Effector memory CD8-positive, alpha-beta T cell (primary cell): ENCODE measurements around the gene ARID2.
A peak's percentile ranks its signal among the peaks of the same experiment; 100 is the strongest.

Experiments
- ATAC-seq: fragments of 150-1000 bp; cut with Tn5 transposase; replicated peaks from 2 replicates; pipeline ENCODE4 v1.10.0; 2021; ENCODE audit warnings: mild to moderate bottlenecking, moderate library complexity
- DNase-seq, 3 experiments: peaks; one replicate each; pipeline ENCODE4 v3.0.0; 2021
- H3K27ac Mint-ChIP-seq, 2 donors: one replicate each; pipeline ENCODE4 v1.8.0; 2022; ENCODE audit warnings: mild to moderate bottlenecking in 2 of 2, mixed read lengths in 2 of 2, moderate library complexity in 2 of 2
- H3K27me3 Mint-ChIP-seq, 2 donors: one replicate each; pipeline ENCODE4 v1.8.0; 2022; ENCODE audit warnings: mixed read lengths in 2 of 2
- H3K36me3 Mint-ChIP-seq: one replicate; pipeline ENCODE4 v1.8.0; 2022; ENCODE audit warnings: mild to moderate bottlenecking, moderate library complexity, mixed read lengths; ENCODE audit not compliant: insufficient read depth
- H3K4me1 Mint-ChIP-seq, 2 donors: one replicate each; pipeline ENCODE4 v1.8.0; 2022; ENCODE audit warnings: low read depth in 2 of 2, mixed read lengths in 2 of 2
- H3K4me3 Mint-ChIP-seq, 2 donors: one replicate each; pipeline ENCODE4 v1.8.0; 2022; ENCODE audit warnings: mild to moderate bottlenecking in 2 of 2, mixed read lengths in 2 of 2, moderate library complexity in 2 of 2
- H3K9me3 Mint-ChIP-seq, 2 donors: one replicate each; pipeline ENCODE4 v1.8.0; 2022; ENCODE audit warnings: mixed read lengths in 2 of 2
- total RNA-seq, 9 experiments: gene quantifications; one replicate each; lab custom pipeline; 2026; lab: John Stamatoyannopoulos, UW

ARID2 gene
- total RNA-seq, result 69.9 to 194 (median 107) reads per million in 9 experiments

- ATAC-seq (peak; percentile 34), DNase-seq (peak; percentile 53 to 65 (median 56))
- Mint-ChIP-seq H3K27me3 (no peaks in the 10 kb centered on the region), H3K4me1 (peaks cover 29 to 44% of the 10 kb centered on the region in 2 donors), H3K27ac (peak within 1 kb of the TSS; percentile 91 to 99), H3K9me3 (no peaks in the 10 kb centered on the region), H3K4me3 (peak within 1 kb of the TSS; percentile 90 to 100), H3K36me3 (peaks cover 53% of the 10 kb centered on the region)
Measured at GRCh38 chr12:45729233-45730083, at the start of gene ARID2. Gene ARID2 (plus strand): TSS chr12:45729706. CDS start chr12:45729837, 131 bp downstream.

GRCh38 chr12:45680362-45680761 lies 49.1 kb upstream of the ARID2 start:
- Mint-ChIP-seq H3K36me3 (no peaks in the 10 kb centered on the region), H3K27me3 (peaks cover 0 to 8% of the 10 kb centered on the region in 2 donors), H3K4me3 (no peak overlapping the region), H3K4me1 (no peaks in the 10 kb centered on the region), H3K9me3 (no peaks in the 10 kb centered on the region), H3K27ac (no peak overlapping the region)
- no peak for ATAC-seq
- DNase-seq, result no peak

GRCh38 chr12:45681465-45681864 lies 48.0 kb upstream of the ARID2 start:
- Mint-ChIP-seq H3K36me3 (no peaks in the 10 kb centered on the region), H3K9me3 (no peaks in the 10 kb centered on the region), H3K27me3 (peaks cover 0 to 8% of the 10 kb centered on the region in 2 donors), H3K4me3 (no peak overlapping the region), H3K27ac (no peak overlapping the region), H3K4me1 (no peaks in the 10 kb centered on the region)
- no peak for DNase-seq
- ATAC-seq, result no peak

- H3K27me3 Mint-ChIP-seq, result peaks cover 0 to 8% of the 10 kb centered on the region in 2 donors
- no peaks in the 10 kb centered on the region for H3K36me3 Mint-ChIP-seq
- no peaks in the 10 kb centered on the region for H3K9me3 Mint-ChIP-seq
- no peak overlapping the region for H3K27ac Mint-ChIP-seq
- no peak overlapping the region for H3K4me3 Mint-ChIP-seq
- no peak for DNase-seq
- no peaks in the 10 kb centered on the region for H3K4me1 Mint-ChIP-seq
- ATAC-seq, result no peak
Measured at GRCh38 chr12:45685680-45686079, 43.8 kb upstream of the ARID2 start.

- H3K4me3 Mint-ChIP-seq, result no peak overlapping the region
- no peaks in the 10 kb centered on the region for H3K27me3 Mint-ChIP-seq
- H3K36me3 Mint-ChIP-seq, result no peaks in the 10 kb centered on the region
- no peaks in the 10 kb centered on the region for H3K9me3 Mint-ChIP-seq
- no peaks in the 10 kb centered on the region for H3K4me1 Mint-ChIP-seq
- ATAC-seq (no peak), DNase-seq (no peak)
- H3K27ac Mint-ChIP-seq, result no peak overlapping the region
Measured at GRCh38 chr12:45687081-45688015, 42.2 kb upstream of the ARID2 start.

- Mint-ChIP-seq H3K27ac (no peak overlapping the region), H3K4me3 (no peak overlapping the region), H3K9me3 (no peaks in the 10 kb centered on the region), H3K4me1 (peaks cover 0 to 3% of the 10 kb centered on the region in 2 donors), H3K36me3 (no peaks in the 10 kb centered on the region), H3K27me3 (no peaks in the 10 kb centered on the region)
- DNase-seq (no peak), ATAC-seq (no peak)
Measured at GRCh38 chr12:45688183-45688582, 41.3 kb upstream of the ARID2 start.

- Mint-ChIP-seq H3K27ac (no peak overlapping the region), H3K4me1 (peaks cover 0 to 3% of the 10 kb centered on the region in 2 donors), H3K27me3 (no peaks in the 10 kb centered on the region), H3K9me3 (no peaks in the 10 kb centered on the region), H3K36me3 (no peaks in the 10 kb centered on the region), H3K4me3 (no peak overlapping the region)
- no peak for ATAC-seq
- DNase-seq, result no peak
Measured at GRCh38 chr12:45695035-45695434, 34.5 kb upstream of the ARID2 start.

- DNase-seq (no peak), ATAC-seq (no peak)
- Mint-ChIP-seq H3K4me1 (peaks cover 0 to 3% of the 10 kb centered on the region in 2 donors), H3K27ac (no peak overlapping the region), H3K4me3 (no peak overlapping the region), H3K36me3 (no peaks in the 10 kb centered on the region), H3K9me3 (no peaks in the 10 kb centered on the region), H3K27me3 (no peaks in the 10 kb centered on the region)
Measured at GRCh38 chr12:45695606-45696005, 33.9 kb upstream of the ARID2 start.

GRCh38 chr12:45696049-45696448 lies 33.5 kb upstream of the ARID2 start:
- no peaks in the 10 kb centered on the region for H3K36me3 Mint-ChIP-seq
- no peak overlapping the region for H3K27ac Mint-ChIP-seq
- no peaks in the 10 kb centered on the region for H3K27me3 Mint-ChIP-seq
- DNase-seq, result no peak
- no peaks in the 10 kb centered on the region for H3K9me3 Mint-ChIP-seq
- ATAC-seq, result no peak
- no peak overlapping the region for H3K4me3 Mint-ChIP-seq
- H3K4me1 Mint-ChIP-seq, result peaks cover 0 to 3% of the 10 kb centered on the region in 2 donors

GRCh38 chr12:45697371-45697770 lies 32.1 kb upstream of the ARID2 start:
- DNase-seq (no peak), ATAC-seq (no peak)
- Mint-ChIP-seq H3K27me3 (no peaks in the 10 kb centered on the region), H3K36me3 (no peaks in the 10 kb centered on the region), H3K4me1 (peaks cover 0 to 3% of the 10 kb centered on the region in 2 donors), H3K27ac (no peak overlapping the region), H3K9me3 (peaks cover 0 to 2% of the 10 kb centered on the region in 2 donors), H3K4me3 (no peak overlapping the region)

GRCh38 chr12:45701296-45701695 lies 28.2 kb upstream of the ARID2 start:
- no peaks in the 10 kb centered on the region for H3K27me3 Mint-ChIP-seq
- no peaks in the 10 kb centered on the region for H3K36me3 Mint-ChIP-seq
- no peaks in the 10 kb centered on the region for H3K4me1 Mint-ChIP-seq
- H3K4me3 Mint-ChIP-seq, result no peak overlapping the region
- ATAC-seq, result no peak
- no peak for DNase-seq
- peaks cover 0 to 2% of the 10 kb centered on the region in 2 donors for H3K9me3 Mint-ChIP-seq
- peak overlapping the region in 1 of 2 donors; percentile 35 for H3K27ac Mint-ChIP-seq

GRCh38 chr12:45703942-45704341 lies 25.6 kb upstream of the ARID2 start:
- Mint-ChIP-seq H3K9me3 (peaks cover 0 to 2% of the 10 kb centered on the region in 2 donors), H3K27me3 (no peaks in the 10 kb centered on the region), H3K27ac (no peak overlapping the region), H3K4me3 (no peak overlapping the region), H3K36me3 (no peaks in the 10 kb centered on the region), H3K4me1 (peaks cover 0 to 7% of the 10 kb centered on the region in 2 donors)
- ATAC-seq, result no peak
- DNase-seq, result no peak

- ATAC-seq (no peak), DNase-seq (no peak)
- H3K27ac Mint-ChIP-seq, result no peak overlapping the region
- H3K36me3 Mint-ChIP-seq, result no peaks in the 10 kb centered on the region
- H3K4me3 Mint-ChIP-seq, result no peak overlapping the region
- H3K4me1 Mint-ChIP-seq, result peaks cover 0 to 7% of the 10 kb centered on the region in 2 donors
- H3K9me3 Mint-ChIP-seq, result peaks cover 0 to 2% of the 10 kb centered on the region in 2 donors
- no peaks in the 10 kb centered on the region for H3K27me3 Mint-ChIP-seq
Measured at GRCh38 chr12:45704968-45705367, 24.5 kb upstream of the ARID2 start.
